H1 (cell line): ENCODE measurements around the gene TDP2. TPM values are rescaled to one million over a fixed set of nuclear protein-coding genes. Genes with fewer than 3 reads are reported as not detected.

ENCODE experiments used
- CTCF ChIA-PET: fragments of 300-600 bp; sonication (Branson Sonifier 250); formaldehyde crosslinking; loops from one replicate; lab custom pipeline; 2021; ENCODE audit not compliant: partially characterized antibody; lab: Charles Lee
- POLR2A ChIA-PET: fragments of 300-600 bp; sonication (Branson Sonifier 250); formaldehyde crosslinking; loops from one replicate; lab custom pipeline; 2021; ENCODE audit warnings: inconsistent platforms; ENCODE audit not compliant: partially characterized antibody; lab: Charles Lee
- DNase-seq, 2 experiments: peaks; one replicate each; pipeline versions ENCODE4 v3.0.0 to v3.0.0-alpha.2; 2010 to 2022; ENCODE audit warnings: low spot score in 2 of 2, low read depth in 1 of 2, mixed read lengths in 1 of 2
- FAIRE-seq: peaks from 2 replicates; lab custom pipeline; 2011; peaks lifted over from hg19 to GRCh38; lab: Jason Lieb, UNC
- H2AFZ ChIP-seq: 2 replicates; pipeline ENCODE4 v1.8.1; 2012; ENCODE audit warnings: low read length, inconsistent platforms
- H2AK5ac ChIP-seq: 2 replicates; pipeline ENCODE4 v1.6.1; 2013; ENCODE audit warnings: low read depth, low read length
- H2BK120ac ChIP-seq: replicated peaks from 2 replicates; pipeline ENCODE3; 2013; ENCODE audit warnings: low read depth, low read length, inconsistent platforms
- H2BK12ac ChIP-seq: 2 replicates; pipeline ENCODE4 v1.6.1; 2013; ENCODE audit warnings: low read depth, low read length
- H2BK15ac ChIP-seq: 2 replicates; pipeline ENCODE4 v1.6.1; 2013; ENCODE audit warnings: low read length
- H2BK20ac ChIP-seq: 2 replicates; pipeline ENCODE4 v1.6.1; 2013; ENCODE audit warnings: low read length
- H2BK5ac ChIP-seq: 2 replicates; pipeline ENCODE4 v1.6.1; 2013; ENCODE audit warnings: low read depth, low read length
- H3K14ac ChIP-seq: 2 replicates; pipeline ENCODE4 v1.6.1; 2013; ENCODE audit warnings: inconsistent platforms; ENCODE audit not compliant: insufficient read length
- H3K18ac ChIP-seq: 2 replicates; pipeline ENCODE4 v1.6.1; 2013; ENCODE audit warnings: low read length; ENCODE audit errors: extremely low read depth
- H3K23ac ChIP-seq: 2 replicates; pipeline ENCODE4 v1.6.1; 2013; ENCODE audit warnings: inconsistent platforms; ENCODE audit not compliant: insufficient read length
- H3K23me2 ChIP-seq: 2 replicates; pipeline ENCODE4 v1.6.1; 2013; ENCODE audit warnings: low read depth, low read length
- H3K27ac ChIP-seq: 2 replicates; pipeline ENCODE4 v1.6.1; 2011; ENCODE audit warnings: low read depth, low read length, inconsistent platforms
- H3K27me3 ChIP-seq, 4 experiments: replicated peaks in 1 of 4; 1 replicate in 1 of 4; 2 replicates in 3 of 4; pipeline versions ENCODE4 v1.6.1 to v1.8.1; 2011 to 2013; ENCODE audit warnings: low read length in 3 of 4, mild to moderate bottlenecking in 3 of 4, inconsistent platforms in 2 of 4, mixed read lengths in 2 of 4, moderate library complexity in 1 of 4; ENCODE audit not compliant: control insufficient read depth in 3 of 4, insufficient read depth in 3 of 4; ENCODE audit errors: extremely low read depth in 1 of 4
- H3K36me3 ChIP-seq, 4 experiments: 2 replicates each; pipeline versions ENCODE4 v1.6.1 to v1.8.1; 2011 to 2013; ENCODE audit warnings: mild to moderate bottlenecking in 4 of 4, low read length in 3 of 4, moderate library complexity in 2 of 4, control low read depth in 1 of 4, inconsistent platforms in 1 of 4; ENCODE audit not compliant: insufficient read depth in 4 of 4, control insufficient read depth in 2 of 4
- H3K4ac ChIP-seq: replicated peaks from 2 replicates; pipeline ENCODE3; 2013; ENCODE audit warnings: low read length, low read depth, mixed read lengths, inconsistent platforms; ENCODE audit not compliant: insufficient read length
- H3K4me1 ChIP-seq, 4 experiments: replicated peaks in 1 of 4; 1 replicate in 1 of 4; 2 replicates in 3 of 4; pipeline versions ENCODE4 v1.6.1 to v1.8.1; 2011 to 2013; ENCODE audit warnings: low read length in 3 of 4, inconsistent platforms in 2 of 4, mixed read lengths in 1 of 4; ENCODE audit not compliant: insufficient read depth in 4 of 4, control insufficient read depth in 3 of 4
- H3K4me2 ChIP-seq, 2 experiments: 2 replicates each; pipeline versions ENCODE4 v1.6.1 to v1.8.1; 2011 to 2013; ENCODE audit warnings: low read depth in 2 of 2, low read length in 2 of 2, control low read depth in 1 of 2, inconsistent platforms in 1 of 2, mild to moderate bottlenecking in 1 of 2; ENCODE audit not compliant: insufficient read depth in 1 of 2
- H3K4me3 ChIP-seq, 4 experiments: fragments of 200-600, 300-600 bp in 1 of 4; sonication (generic), shearing (Covaris generic), sonication (Bioruptor Twin) in 1 of 4; 2 replicates each; pipeline versions ENCODE4 v1.5.1 to v1.8.1; 2011 to 2016; ENCODE audit warnings: low read length in 4 of 4, low read depth in 3 of 4, control low read depth in 2 of 4, inconsistent platforms in 2 of 4, mild to moderate bottlenecking in 2 of 4, mixed read lengths in 1 of 4, moderate library complexity in 1 of 4; ENCODE audit not compliant: insufficient read depth in 2 of 4; ENCODE audit errors: extremely low read depth in 1 of 4
- H3K56ac ChIP-seq: replicated peaks from 2 replicates; pipeline ENCODE3; 2013; ENCODE audit warnings: low read depth, mild to moderate bottlenecking, mixed read lengths, low read length, inconsistent platforms; ENCODE audit not compliant: insufficient read length
- H3K79me1 ChIP-seq: 2 replicates; pipeline ENCODE4 v1.6.1; 2013; ENCODE audit warnings: low read depth, low read length, control low read depth
- H3K79me2 ChIP-seq, 2 experiments: 2 replicates each; pipeline versions ENCODE4 v1.6.1 to v1.8.1; 2012 to 2013; ENCODE audit warnings: low read length in 2 of 2, mild to moderate bottlenecking in 2 of 2, inconsistent platforms in 1 of 2; ENCODE audit not compliant: insufficient read depth in 2 of 2, control insufficient read depth in 1 of 2
- H3K9ac ChIP-seq, 4 experiments: replicated peaks in 1 of 4; 1 replicate in 1 of 4; 2 replicates in 3 of 4; pipeline versions ENCODE4 v1.6.1 to v1.8.1; 2011 to 2013; ENCODE audit warnings: low read depth in 3 of 4, low read length in 3 of 4, control low read depth in 2 of 4, mild to moderate bottlenecking in 2 of 4, moderate library complexity in 2 of 4, inconsistent platforms in 1 of 4; ENCODE audit errors: extremely low read depth in 1 of 4
- H3K9me3 ChIP-seq, 2 experiments: 2 replicates each; pipeline versions ENCODE4 v1.6.1 to v1.8.1; 2012 to 2013; ENCODE audit warnings: mild to moderate bottlenecking in 2 of 2, moderate library complexity in 2 of 2, control low read depth in 1 of 2, inconsistent platforms in 1 of 2, low read depth in 1 of 2, low read length in 1 of 2, mixed read lengths in 1 of 2; ENCODE audit not compliant: insufficient read depth in 2 of 2
- H4K20me1 ChIP-seq, 2 experiments: replicated peaks in 1 of 2; 2 replicates each; pipeline versions ENCODE3 to v1.8.1; 2011 to 2013; ENCODE audit warnings: inconsistent platforms in 2 of 2, low read length in 2 of 2, mild to moderate bottlenecking in 1 of 2; ENCODE audit not compliant: insufficient read depth in 2 of 2, control insufficient read depth in 1 of 2
- H4K5ac ChIP-seq: 2 replicates; pipeline ENCODE4 v1.6.1; 2013; ENCODE audit warnings: low read length, low read depth, mixed read lengths, inconsistent platforms; ENCODE audit not compliant: insufficient read length
- H4K8ac ChIP-seq: 2 replicates; pipeline ENCODE4 v1.8.0; 2013; ENCODE audit warnings: mild to moderate bottlenecking, moderate library complexity, low read length, inconsistent platforms; ENCODE audit not compliant: insufficient read depth; ENCODE audit errors: extremely low read depth
- H4K91ac ChIP-seq: replicated peaks from 2 replicates; pipeline ENCODE3; 2013; ENCODE audit warnings: low read length, mixed read lengths, inconsistent platforms; ENCODE audit not compliant: insufficient read length
- BRCA1 ChIP-seq: IDR thresholded peaks from 2 replicates; pipeline ENCODE4 v1.6.1; 2012; ENCODE audit warnings: low read depth, low read length, improper control_type of control experiment
- KDM1A ChIP-seq: fragments of 200-600, 300-600 bp; sonication (generic); IDR thresholded peaks from 2 replicates; pipeline ENCODE4 v1.7.1; 2016; ENCODE audit warnings: mild to moderate bottlenecking, low read length, borderline replicate concordance
- POLR2AphosphoS5 ChIP-seq: IDR thresholded peaks from 2 replicates; pipeline ENCODE4 v1.6.1; 2011; ENCODE audit warnings: low read depth, low read length
- WGBS, 2 experiments: shearing (Covaris generic) in 1 of 2; methylation state at CpG; one replicate each; pipeline versions ENCODE4 v1.1.6 to v1.1.7; 2013 to 2015; ENCODE audit warnings: low lambda C conversion rate in 2 of 2, mixed read lengths in 2 of 2, inconsistent platforms in 1 of 2, low coverage in 1 of 2, missing lambda C conversion rate in 1 of 2; ENCODE audit not compliant: insufficient replicate concordance in 2 of 2, insufficient coverage in 1 of 2, insufficient read length in 1 of 2; ENCODE audit errors: extremely low coverage in 1 of 2, missing lambda C conversion rate in 1 of 2; 5-methylcytosine and 5-hydroxymethylcytosine counted together
- polyA plus RNA-seq, 7 experiments: library from polyadenylated mRNA; depleted of rRNA in 3 of 7; stranded (reverse) in 5 of 7; unstranded in 2 of 7; fragments of >200 nt in 5 of 7; fragments of 200-250 nt in 2 of 7; gene quantifications; 1 replicate in 5 of 7; 2 replicates in 1 of 7; 4 replicates in 1 of 7; pipeline versions ENCODE4 v1.2.1 to v1.2.3, GENCODE V29; 2011 to 2013; ENCODE audit warnings: missing spikeins in 2 of 7, mixed read lengths in 2 of 7
- total RNA-seq: library from RNA; stranded (reverse); fragmentation: NEBNext Ultra II Directional; extraction: Animal tissue kit (Norgen Biotek cat#: 25700); gene quantifications from 2 replicates; pipeline ENCODE4 v1.2.1, GENCODE V29; 2021

TDP2 gene
- total and polyA plus RNA-seq, 2 of the 8 experiments (the other 6 are each of a cell fraction or from before 2014, with no cell fraction given), result 18.8 to 51.6 TPM

DNA sequence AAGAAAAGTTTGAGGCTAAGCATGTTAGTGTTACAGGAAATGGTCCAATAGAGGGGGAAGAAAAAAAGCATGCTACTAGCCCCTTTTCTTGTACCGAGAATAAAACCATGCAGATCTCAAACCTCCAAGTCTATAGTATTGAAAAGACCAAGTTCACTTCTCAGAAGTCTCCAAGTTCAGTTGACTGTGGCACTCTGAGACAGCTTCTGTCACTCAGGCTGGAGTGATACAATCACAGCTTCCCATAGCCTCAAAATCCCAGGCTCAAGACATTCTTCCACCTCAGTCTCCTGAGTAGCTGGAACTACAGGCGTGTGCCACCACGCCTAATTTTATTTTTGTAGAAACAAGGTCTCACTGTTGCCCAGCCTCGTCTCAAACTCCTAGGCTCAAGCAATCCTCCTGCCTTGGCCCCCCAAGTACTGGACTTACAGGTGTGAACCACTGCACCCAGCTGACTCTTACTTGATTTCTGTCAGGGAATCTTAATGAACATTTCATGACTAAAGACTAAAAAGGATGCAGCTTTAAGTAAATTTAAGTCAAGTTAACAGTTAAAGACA, 36.1 kb upstream of the TDP2 start:
- DNase-seq, result no peak
- peaks cover 14 to 78% (median 37%) of the 10 kb centered on the region in 4 experiments for H3K36me3 ChIP-seq
- H2AK5ac ChIP-seq, result no peak overlapping the region
- no peak overlapping the region for H4K5ac ChIP-seq
- no peaks in the 10 kb centered on the region for H3K9me3 ChIP-seq
- no peak overlapping the region for H3K4me3 ChIP-seq
- no peak overlapping the region for H4K8ac ChIP-seq
- H3K4me2 ChIP-seq, result no peak overlapping the region
- H2BK20ac ChIP-seq, result no peak overlapping the region
- no peak overlapping the region for H4K91ac ChIP-seq
- H2BK120ac ChIP-seq, result no peak overlapping the region
- no peak for TF ChIP-seq BRCA1
- TF ChIP-seq POLR2AphosphoS5, result 0 out of 2 replicates have a peak, but pooled peaks have one; percentile 39
- no peak for TF ChIP-seq KDM1A
- TF ChIP-seq, all 59 proteins: peak for 1
- ChIA-PET POLR2A (interaction anchor here (0.6 to 4.8 kb wide), 19 partner anchors 8 to 446 kb away, joined by 3 to 31 read pairs (median 4); partner anchors contain the start of genes C6orf62 and GMNN), CTCF (interaction anchor here (0.7 to 3.4 kb wide), 5 partner anchors 120 to 206 kb away, joined by 3 to 17 read pairs (median 3); no protein-coding TSS in a partner anchor)
- no peak overlapping the region for H2BK5ac ChIP-seq
- H3K9ac ChIP-seq, result no peak overlapping the region
- H3K23ac ChIP-seq, result no peak overlapping the region
- H3K14ac ChIP-seq, result no peak overlapping the region
- no peaks in the 10 kb centered on the region for H3K79me1 ChIP-seq
- H2BK12ac ChIP-seq, result no peak overlapping the region
- H3K27me3 ChIP-seq, result no peaks in the 10 kb centered on the region
- no peak overlapping the region for H3K18ac ChIP-seq
- no peaks in the 10 kb centered on the region for H3K23me2 ChIP-seq
- H2AFZ ChIP-seq, result no peak overlapping the region
- peaks cover 0 to 10% of the 10 kb centered on the region in 2 experiments for H4K20me1 ChIP-seq
- no peak overlapping the region for H3K56ac ChIP-seq
- no peak overlapping the region for H3K27ac ChIP-seq
- WGBS, 2 experiments, result 85% methylated on average over 4 of the region's 4 CpGs; no CpG with 5 or more reads in 1 of the 2 experiments
- no peaks in the 10 kb centered on the region for H3K79me2 ChIP-seq
- no peak overlapping the region for H3K4ac ChIP-seq
- H2BK15ac ChIP-seq, result no peak overlapping the region
- FAIRE-seq, result no peak
- no peaks in the 10 kb centered on the region for H3K4me1 ChIP-seq
